Immature natural killer cell (primary cell): ENCODE measurements around the gene VSIG8. TPM values are rescaled to one million over a fixed set of nuclear protein-coding genes. Genes with fewer than 3 reads are reported as not detected.

Source experiments
- DNase-seq, 3 donors: peaks; one replicate each; pipeline ENCODE4 v3.0.0; 2022; ENCODE audit warnings: mixed read lengths in 1 of 3
- H3K27ac Mint-ChIP-seq, 6 donors: one replicate each; pipeline ENCODE4 v1.8.0; 2020; ENCODE audit warnings: mixed read lengths in 6 of 6, mild to moderate bottlenecking in 5 of 6, inconsistent platforms in 4 of 6, moderate library complexity in 3 of 6
- H3K27me3 Mint-ChIP-seq, 3 donors: one replicate each; pipeline ENCODE4 v1.8.0; 2020 to 2021; ENCODE audit warnings: low read depth in 3 of 3, mild to moderate bottlenecking in 3 of 3, mixed read lengths in 3 of 3, moderate library complexity in 3 of 3, inconsistent platforms in 1 of 3
- H3K36me3 Mint-ChIP-seq, 3 donors: one replicate each; pipeline ENCODE4 v1.8.0; 2020; ENCODE audit warnings: mixed read lengths in 3 of 3, inconsistent platforms in 2 of 3, mild to moderate bottlenecking in 2 of 3
- H3K4me1 Mint-ChIP-seq, 2 donors: one replicate each; pipeline ENCODE4 v1.8.0; 2020; ENCODE audit warnings: inconsistent platforms in 2 of 2, mild to moderate bottlenecking in 2 of 2, mixed read lengths in 2 of 2, moderate library complexity in 1 of 2
- H3K4me3 Mint-ChIP-seq, 5 donors: one replicate each; pipeline ENCODE4 v1.8.0; 2020; ENCODE audit warnings: mild to moderate bottlenecking in 5 of 5, mixed read lengths in 5 of 5, inconsistent platforms in 3 of 5, moderate library complexity in 3 of 5
- H3K9me3 Mint-ChIP-seq, 6 donors: one replicate each; pipeline ENCODE4 v1.8.0; 2020; ENCODE audit warnings: mild to moderate bottlenecking in 6 of 6, mixed read lengths in 6 of 6, inconsistent platforms in 4 of 6, moderate library complexity in 3 of 6
- polyA plus RNA-seq, 3 donors: library from polyadenylated mRNA; unstranded; fragments of 300-500 nt; fragmentation: Illumina TruSeq; gene quantifications; one replicate each; pipeline ENCODE4 v1.2.3, GENCODE V29; 2021

The VSIG8 gene
- polyA plus RNA-seq, 3 donors from 2014 or later: not detected

- no peak for DNase-seq
- H3K36me3 Mint-ChIP-seq: peaks cover 31 to 34% (median 32%) of the 10 kb centered on the region in 3 donors
- peaks cover 67 to 72% of the 10 kb centered on the region in 2 donors for H3K4me1 Mint-ChIP-seq
- peak overlapping the region; percentile 47 to 93 (median 73) for H3K27ac Mint-ChIP-seq
- peak overlapping the region; percentile 73 to 86 (median 84) for H3K4me3 Mint-ChIP-seq
- H3K9me3 Mint-ChIP-seq: peaks cover 5 to 36% (median 19%) of the 10 kb centered on the region in 6 donors
- H3K27me3 Mint-ChIP-seq: peaks cover 7 to 34% (median 32%) of the 10 kb centered on the region in 3 donors
Measured at GRCh38 chr1:159828581-159829272, 33.7 kb downstream of the VSIG8 start.

GRCh38 chr1:159828176-159828575, 34.3 kb downstream of the VSIG8 start:
- peak overlapping the region; percentile 79 to 94 (median 91) for H3K27ac Mint-ChIP-seq
- H3K9me3 Mint-ChIP-seq: peaks cover 5 to 36% (median 19%) of the 10 kb centered on the region in 6 donors
- no peak for DNase-seq
- H3K4me1 Mint-ChIP-seq: peaks cover 73 to 77% of the 10 kb centered on the region in 2 donors
- peaks cover 26 to 29% (median 26%) of the 10 kb centered on the region in 3 donors for H3K36me3 Mint-ChIP-seq
- peaks cover 7 to 34% (median 31%) of the 10 kb centered on the region in 3 donors for H3K27me3 Mint-ChIP-seq
- peak overlapping the region; percentile 73 to 86 (median 84) for H3K4me3 Mint-ChIP-seq

GRCh38 chr1:159827549-159827948, 34.9 kb downstream of the VSIG8 start:
- Mint-ChIP-seq H3K27me3 (peaks cover 8 to 34% (median 31%) of the 10 kb centered on the region in 3 donors), H3K36me3 (peaks cover 24 to 28% (median 26%) of the 10 kb centered on the region in 3 donors), H3K4me1 (peaks cover 79 to 82% of the 10 kb centered on the region in 2 donors), H3K27ac (peak overlapping the region; percentile 79 to 94 (median 91)), H3K9me3 (peaks cover 5 to 36% (median 19%) of the 10 kb centered on the region in 6 donors), H3K4me3 (peak overlapping the region; percentile 73 to 86 (median 84))
- peak; percentile 77 to 78 (median 78) for DNase-seq

- peaks cover 5 to 36% (median 19%) of the 10 kb centered on the region in 6 donors for H3K9me3 Mint-ChIP-seq
- H3K27me3 Mint-ChIP-seq: peaks cover 9 to 31% (median 31%) of the 10 kb centered on the region in 3 donors
- H3K36me3 Mint-ChIP-seq: peaks cover 20 to 23% (median 22%) of the 10 kb centered on the region in 3 donors
- peak; percentile 36 to 54 (median 44) for DNase-seq
- H3K4me1 Mint-ChIP-seq: peaks cover 84 to 87% of the 10 kb centered on the region in 2 donors
- H3K27ac Mint-ChIP-seq: peak overlapping the region; percentile 79 to 94 (median 91)
- H3K4me3 Mint-ChIP-seq: peak overlapping the region; percentile 73 to 86 (median 84)
Measured at GRCh38 chr1:159827102-159827490, 35.4 kb downstream of the VSIG8 start.

GRCh38 chr1:159826441-159827101, 35.9 kb downstream of the VSIG8 start, which contains the start of gene SLAMF8:
SLAMF8 (plus strand) TSS chr1:159826873; CDS start chr1:159826899, 26 bp downstream.
- Mint-ChIP-seq H3K9me3 (peaks cover 5 to 36% (median 19%) of the 10 kb centered on the region in 6 donors), H3K4me1 (peaks cover 87 to 92% of the 10 kb centered on the region in 2 donors), H3K4me3 (peak within 1 kb of the TSS; percentile 73 to 86 (median 84)), H3K36me3 (peaks cover 16 to 20% (median 20%) of the 10 kb centered on the region in 3 donors), H3K27me3 (peaks cover 9 to 31% (median 31%) of the 10 kb centered on the region in 3 donors), H3K27ac (peak within 1 kb of the TSS; percentile 79 to 94 (median 91))
- peak; percentile 86 to 87 (median 87) for DNase-seq

- peaks cover 12 to 19% (median 14%) of the 10 kb centered on the region in 3 donors for H3K36me3 Mint-ChIP-seq
- H3K27ac Mint-ChIP-seq: peak overlapping the region; percentile 79 to 94 (median 91)
- peaks cover 91 to 97% of the 10 kb centered on the region in 2 donors for H3K4me1 Mint-ChIP-seq
- H3K9me3 Mint-ChIP-seq: peaks cover 5 to 36% (median 19%) of the 10 kb centered on the region in 6 donors
- peak overlapping the region; percentile 73 to 86 (median 84) for H3K4me3 Mint-ChIP-seq
- DNase-seq: peak; percentile 24 to 31 (median 29)
- peaks cover 9 to 31% (median 31%) of the 10 kb centered on the region in 3 donors for H3K27me3 Mint-ChIP-seq
Measured at GRCh38 chr1:159825564-159825963, 36.9 kb downstream of the VSIG8 start.

- peaks cover 0 to 16% (median 8%) of the 10 kb centered on the region in 6 donors for H3K9me3 Mint-ChIP-seq
- DNase-seq: no peak
- H3K4me3 Mint-ChIP-seq: peak overlapping the region in 2 of 5 donors; percentile 14 to 39
- no peak overlapping the region for H3K27ac Mint-ChIP-seq
- H3K36me3 Mint-ChIP-seq: peaks cover 2 to 12% (median 4%) of the 10 kb centered on the region in 3 donors
- H3K4me1 Mint-ChIP-seq: peaks cover 88 to 95% of the 10 kb centered on the region in 2 donors
- H3K27me3 Mint-ChIP-seq: peaks cover 9 to 26% (median 22%) of the 10 kb centered on the region in 3 donors
Measured at GRCh38 chr1:159823406-159823805, 39.1 kb downstream of the VSIG8 start.

- peaks cover 7 to 8% (median 8%) of the 10 kb centered on the region in 3 donors for H3K36me3 Mint-ChIP-seq
- peaks cover 71 to 85% of the 10 kb centered on the region in 2 donors for H3K4me1 Mint-ChIP-seq
- peak in 1 of 3 donors; percentile 30 for DNase-seq
- H3K4me3 Mint-ChIP-seq: no peak overlapping the region
- peaks cover 3 to 8% (median 5%) of the 10 kb centered on the region in 3 donors for H3K27me3 Mint-ChIP-seq
- H3K9me3 Mint-ChIP-seq: no peaks in the 10 kb centered on the region
- H3K27ac Mint-ChIP-seq: peak overlapping the region in 3 of 6 donors; percentile 46 to 53 (median 52)
Measured at GRCh38 chr1:159821171-159821867, 41.1 kb downstream of the VSIG8 start.

- Mint-ChIP-seq H3K27me3 (peaks cover 0 to 2% (median 2%) of the 10 kb centered on the region in 3 donors), H3K4me1 (peaks cover 60 to 84% of the 10 kb centered on the region in 2 donors), H3K27ac (peak overlapping the region; percentile 15 to 77 (median 62)), H3K9me3 (no peaks in the 10 kb centered on the region), H3K4me3 (no peak overlapping the region), H3K36me3 (peaks cover 25 to 41% (median 36%) of the 10 kb centered on the region in 3 donors)
- DNase-seq: no peak
Measured at GRCh38 chr1:159817276-159818041, 45.0 kb downstream of the VSIG8 start.

GRCh38 chr1:159815926-159816325, 46.5 kb downstream of the VSIG8 start:
- Mint-ChIP-seq H3K27ac (peak overlapping the region in 3 of 6 donors; percentile 22 to 86 (median 25)), H3K9me3 (no peaks in the 10 kb centered on the region), H3K4me3 (no peak overlapping the region), H3K27me3 (peaks cover 0 to 3% (median 2%) of the 10 kb centered on the region in 3 donors), H3K4me1 (peaks cover 56 to 83% of the 10 kb centered on the region in 2 donors), H3K36me3 (peaks cover 37 to 54% (median 48%) of the 10 kb centered on the region in 3 donors)
- no peak for DNase-seq

GRCh38 chr1:159804924-159805323, 57.5 kb downstream of the VSIG8 start:
- no peaks in the 10 kb centered on the region for H3K9me3 Mint-ChIP-seq
- peaks cover 49 to 60% (median 58%) of the 10 kb centered on the region in 3 donors for H3K36me3 Mint-ChIP-seq
- peak overlapping the region; percentile 92 to 96 (median 95) for H3K4me3 Mint-ChIP-seq
- peak overlapping the region; percentile 86 to 96 (median 94) for H3K27ac Mint-ChIP-seq
- H3K4me1 Mint-ChIP-seq: peaks cover 80 to 85% of the 10 kb centered on the region in 2 donors
- peaks cover 0 to 9% (median 7%) of the 10 kb centered on the region in 3 donors for H3K27me3 Mint-ChIP-seq
- DNase-seq: no peak
